Measurements from ENCODE around the gene PRDM16. TPM values are rescaled to one million over a fixed set of nuclear protein-coding genes. Genes with fewer than 3 reads are reported as not detected.

Gene PRDM16
- total RNA-seq, 1 experiment from 2014 or later = 0.17 TPM

- no peak overlapping the region for H3T11ph ChIP-seq (ENCODE audit: low read length)
- no peak overlapping the region for H2BK12ac ChIP-seq (ENCODE audit: insufficient read length, low read depth, low read length)
- no peak overlapping the region for H3K4ac ChIP-seq (ENCODE audit: low read depth, low read length)
- H3K9me3 ChIP-seq (ENCODE audit: control insufficient read depth, low read depth, low read length) = no peaks in the 10 kb centered on the region
- no peak overlapping the region for H3K23ac ChIP-seq (ENCODE audit: insufficient read length, low read depth, low read length)
- H3K4me1 Mint-ChIP-seq = peaks cover 4 to 18% of the 10 kb centered on the region in 2 experiments
- H3K9me3 Mint-ChIP-seq = no peaks in the 10 kb centered on the region
- peaks cover 3% of the 10 kb centered on the region for H3K27me3 Mint-ChIP-seq (ENCODE audit: low read depth)
- no peak overlapping the region for H3K14ac ChIP-seq (ENCODE audit: insufficient read depth, low read length)
- H3K18ac ChIP-seq (ENCODE audit: insufficient read length, low read depth, low read length) = no peak overlapping the region
- no peak overlapping the region for H2BK15ac ChIP-seq (ENCODE audit: low read depth, low read length)
- no peak overlapping the region for H2AFZ ChIP-seq (ENCODE audit: low read length)
- H3K27ac ChIP-seq (ENCODE audit: insufficient read length, low read depth, low read length) = no peak overlapping the region
- no peak overlapping the region for H3K4me2 ChIP-seq (ENCODE audit: insufficient read depth, insufficient read length, low read length)
- no peaks in the 10 kb centered on the region for H3K36me3 Mint-ChIP-seq (ENCODE audit: insufficient read depth in 1 of 3, low read depth in 3 of 3)
- no peaks in the 10 kb centered on the region for H4K20me1 ChIP-seq (ENCODE audit: control insufficient read depth, insufficient read depth, insufficient read length)
- H4K5ac ChIP-seq (ENCODE audit: insufficient read length, low read depth, low read length) = no peak overlapping the region
- no CpG with 5 or more reads among the region's 24 CpGs for WGBS (ENCODE audit: extremely low coverage, insufficient read length, low lambda C conversion rate)
- no peak overlapping the region for H2BK5ac ChIP-seq (ENCODE audit: insufficient read length, low read length)
- H3K56ac ChIP-seq (ENCODE audit: insufficient read length, low read depth, low read length) = no peak overlapping the region
- DNase-seq = no peak
- H3K27ac Mint-ChIP-seq = peak overlapping the region in 1 of 3 experiments; percentile 82; a peak in 1 of 7 replicates
- no peaks in the 10 kb centered on the region for H3K23me2 ChIP-seq (ENCODE audit: insufficient read length, low read depth, low read length, poor library complexity, severe bottlenecking)
- H2AK5ac ChIP-seq (ENCODE audit: insufficient read length, low read length) = no peak overlapping the region
- no peaks in the 10 kb centered on the region for H3K79me2 ChIP-seq (ENCODE audit: insufficient read depth, low read length)
- H3K4me1 ChIP-seq (ENCODE audit: insufficient read depth, low read length) = no peaks in the 10 kb centered on the region
- no peak for TF ChIP-seq CTCF (conservative IDR thresholded peaks at IDR 0.05)
- no peaks in the 10 kb centered on the region for H3K27me3 ChIP-seq (ENCODE audit: insufficient read depth, low read length)
- H2BK20ac ChIP-seq (ENCODE audit: low read depth, low read length, poor library complexity, severe bottlenecking) = no peak overlapping the region
- H4K8ac ChIP-seq (replicated peaks; ENCODE audit: insufficient read length, low read depth, low read length) = no peak overlapping the region
- no peak overlapping the region for H4K91ac ChIP-seq (ENCODE audit: insufficient read length, low read depth, low read length)
- no peak overlapping the region for H2BK120ac ChIP-seq (ENCODE audit: low read depth, low read length, poor library complexity, severe bottlenecking)
- no peaks in the 10 kb centered on the region for H3K79me1 ChIP-seq (ENCODE audit: insufficient read depth, low read depth, low read length, poor library complexity, severe bottlenecking)
- H3K9ac ChIP-seq (ENCODE audit: extremely low read depth, insufficient read length, low read length) = no peak overlapping the region
- H3K4me3 Mint-ChIP-seq = no peak overlapping the region
Measured at GRCh38 chr1:3231245-3231644, 162.2 kb downstream of the PRDM16 start.

Data from H9 (cell line).